ENCODE results near the gene OPCML.

- no peak for TF ChIP-seq CTCF (IDR thresholded peaks at IDR 0.05; ENCODE audit: low read depth, low read length, poor library complexity, severe bottlenecking)
- TF ChIP-seq EZH2phosphoT487 (IDR thresholded peaks at IDR 0.05; ENCODE audit: borderline replicate concordance, low read length), result no peak
These were observed 482.9 kb downstream of the OPCML start for GRCh38 chr11:133049244-133050019.

Measured in DOHH2 (cell line).